Measurements from ENCODE around the gene OR2A7. TPM values are rescaled to one million over a fixed set of nuclear protein-coding genes. Genes with fewer than 3 reads are reported as not detected.
"Not testable (repeated sequence)": the region's sequence is repeated elsewhere in the genome, so short reads cannot be mapped to it uniquely, and the experiment has no call there.

OR2A7 gene
- total RNA-seq, 6 experiments from 2014 or later: not detected

DNA sequence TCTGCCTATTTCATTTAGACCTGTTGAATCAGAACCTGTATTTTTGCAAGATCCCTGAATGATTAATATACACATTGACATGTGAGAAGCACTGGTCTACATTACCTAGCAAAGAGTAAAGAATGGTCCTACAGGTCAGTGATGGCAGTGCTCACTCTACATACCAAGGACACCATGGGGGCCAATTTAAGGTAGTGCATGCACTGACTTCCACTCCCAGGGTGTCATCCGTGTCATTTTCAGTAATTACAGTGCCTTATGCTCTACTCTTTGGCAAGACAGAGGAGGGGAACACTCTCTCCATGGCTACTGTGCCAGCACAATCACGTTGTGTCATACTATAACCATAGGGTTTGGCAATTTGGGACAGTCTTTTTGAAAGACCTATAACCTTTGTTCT lies 19.2 kb downstream of the OR2A7 start:
- not testable (repeated sequence) for H3K27me3 Mint-ChIP-seq (ENCODE audit: insufficient read depth); H3K4me3 Mint-ChIP-seq; DNase-seq; H3K27ac Mint-ChIP-seq; H3K9me3 Mint-ChIP-seq; H3K4me1 Mint-ChIP-seq (ENCODE audit: low read depth); H3K36me3 Mint-ChIP-seq (ENCODE audit: low read depth)

DNA sequence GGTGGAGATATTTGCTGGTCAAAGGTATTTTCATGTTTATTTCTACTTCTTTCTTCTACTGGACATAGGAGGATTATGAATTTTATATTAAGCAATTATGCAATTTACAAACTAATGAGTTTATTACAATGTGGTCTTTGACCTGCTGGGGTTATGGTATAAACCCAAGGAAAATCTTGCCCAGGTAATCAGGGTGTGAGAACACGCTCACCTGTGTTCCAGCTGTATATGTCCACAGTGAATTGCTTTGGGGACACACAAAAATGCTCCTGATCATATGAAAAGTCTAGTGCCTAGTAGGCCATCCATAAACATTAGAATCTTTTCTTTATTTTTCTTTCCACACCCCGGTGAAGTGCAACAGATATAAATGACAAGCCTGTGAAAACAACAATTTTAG lies 25.2 kb downstream of the OR2A7 start, which contains the start of gene OR2A42:
Gene OR2A42 (minus strand): TSS at position 241 of the 400 bp plus-strand sequence. CDS start 6,762 bp downstream, outside the sequence.
- not testable (repeated sequence) for H3K9me3 Mint-ChIP-seq; H3K4me3 Mint-ChIP-seq; H3K27me3 Mint-ChIP-seq (ENCODE audit: insufficient read depth); DNase-seq; H3K27ac Mint-ChIP-seq; H3K36me3 Mint-ChIP-seq (ENCODE audit: low read depth); H3K4me1 Mint-ChIP-seq (ENCODE audit: low read depth)

DNA sequence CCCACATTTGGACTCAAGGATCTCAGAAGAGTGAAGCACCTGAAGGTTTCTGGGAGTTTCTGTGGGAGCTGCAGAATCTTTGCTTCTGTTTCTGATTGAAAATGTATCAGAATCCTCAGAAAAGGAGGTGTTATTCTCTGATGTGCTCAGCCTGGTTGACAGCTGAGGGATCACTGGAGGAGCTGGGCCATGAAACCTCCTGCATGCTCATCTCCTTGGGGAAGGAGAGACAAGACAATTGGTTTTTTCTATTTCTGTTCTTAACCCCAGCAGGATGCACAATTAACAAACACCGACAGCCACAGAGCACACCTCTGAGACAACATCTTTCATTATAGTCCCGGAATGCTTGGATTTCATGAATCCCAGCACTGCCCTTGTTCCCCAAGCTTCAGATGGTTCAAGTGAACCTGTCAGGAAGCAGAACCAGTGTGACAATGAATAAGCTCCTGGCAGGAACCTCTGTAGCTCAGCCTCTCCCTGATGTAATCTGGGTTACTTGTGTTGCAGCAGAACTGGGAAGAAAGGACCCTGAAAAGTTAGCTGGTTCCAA lies 26.0 kb downstream of the OR2A7 start:
- DNase-seq; H3K27ac Mint-ChIP-seq; H3K27me3 Mint-ChIP-seq (ENCODE audit: insufficient read depth): not testable (repeated sequence)

DNA sequence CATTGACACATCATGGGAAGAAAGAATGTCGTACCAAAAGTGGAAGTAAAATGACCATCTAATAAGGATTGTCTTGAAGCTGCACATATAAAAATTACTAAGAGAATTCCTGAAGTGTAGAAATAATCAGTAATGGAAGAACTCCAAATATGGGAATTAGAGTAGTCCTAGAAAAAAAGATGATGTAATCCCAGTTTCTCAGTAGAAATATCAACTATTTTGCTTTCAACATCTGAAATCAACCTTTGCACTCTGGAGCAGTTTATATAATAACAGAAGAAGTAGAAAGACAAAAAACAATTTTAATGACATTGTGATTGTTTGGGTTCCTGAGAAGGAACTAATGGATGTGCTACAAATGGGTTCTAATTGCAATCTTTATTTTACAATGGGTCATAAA lies 31.6 kb downstream of the OR2A7 start:
- not testable (repeated sequence) for H3K9me3 Mint-ChIP-seq; DNase-seq; H3K4me1 Mint-ChIP-seq (ENCODE audit: low read depth); H3K4me3 Mint-ChIP-seq; H3K27me3 Mint-ChIP-seq (ENCODE audit: insufficient read depth); H3K27ac Mint-ChIP-seq; H3K36me3 Mint-ChIP-seq (ENCODE audit: low read depth)

More for the DNA sequence above, 26.0 kb downstream of the OR2A7 start:
- not testable (repeated sequence) for H3K4me3 Mint-ChIP-seq; H3K4me1 Mint-ChIP-seq (ENCODE audit: low read depth); H3K36me3 Mint-ChIP-seq (ENCODE audit: low read depth); H3K9me3 Mint-ChIP-seq

DNA sequence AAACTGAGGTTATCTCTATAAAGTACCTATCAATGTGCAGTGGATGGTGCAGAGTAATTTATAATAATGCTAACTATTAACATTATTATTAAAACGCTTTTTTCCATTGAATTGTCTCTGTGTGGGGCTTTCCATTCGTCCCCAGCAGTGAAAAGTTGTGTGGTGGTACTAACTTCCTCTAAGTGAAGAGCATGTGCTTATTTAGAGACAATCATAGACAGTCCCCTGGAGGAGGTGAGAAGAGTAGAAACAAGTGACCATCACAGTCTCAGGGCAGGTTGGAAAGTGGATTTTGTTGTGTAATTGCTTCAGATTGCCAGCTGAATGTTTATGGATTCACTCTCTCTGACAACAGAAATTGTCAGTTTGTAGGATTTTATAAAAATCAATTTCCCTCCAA lies 33.6 kb downstream of the OR2A7 start:
- not testable (repeated sequence) for DNase-seq; H3K4me3 Mint-ChIP-seq; H3K27ac Mint-ChIP-seq; H3K27me3 Mint-ChIP-seq (ENCODE audit: insufficient read depth); H3K4me1 Mint-ChIP-seq (ENCODE audit: low read depth); H3K36me3 Mint-ChIP-seq (ENCODE audit: low read depth); H3K9me3 Mint-ChIP-seq

DNA sequence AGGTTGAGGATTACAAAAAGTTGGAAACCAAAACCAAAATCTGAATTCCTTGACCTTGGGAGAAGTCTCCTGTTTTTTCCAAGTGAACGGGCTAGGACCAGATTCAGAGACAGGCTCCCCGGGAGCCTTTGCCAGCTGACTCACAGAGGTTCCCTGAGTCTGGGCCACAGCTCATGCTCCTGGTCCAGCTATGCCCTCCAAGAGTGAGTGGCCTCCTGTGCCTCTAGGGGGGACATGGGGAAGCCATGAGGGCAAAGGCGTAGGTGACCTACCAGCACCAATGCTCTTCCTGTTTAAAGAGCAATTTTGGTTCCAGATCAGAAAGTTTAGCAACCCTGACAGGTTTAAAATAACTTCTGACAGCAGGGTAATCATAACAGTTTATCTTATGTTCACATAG lies 35.8 kb downstream of the OR2A7 start:
- H3K27ac Mint-ChIP-seq; H3K4me1 Mint-ChIP-seq (ENCODE audit: low read depth); H3K27me3 Mint-ChIP-seq (ENCODE audit: insufficient read depth); H3K4me3 Mint-ChIP-seq; DNase-seq; H3K9me3 Mint-ChIP-seq; H3K36me3 Mint-ChIP-seq (ENCODE audit: low read depth): not testable (repeated sequence)

DNA sequence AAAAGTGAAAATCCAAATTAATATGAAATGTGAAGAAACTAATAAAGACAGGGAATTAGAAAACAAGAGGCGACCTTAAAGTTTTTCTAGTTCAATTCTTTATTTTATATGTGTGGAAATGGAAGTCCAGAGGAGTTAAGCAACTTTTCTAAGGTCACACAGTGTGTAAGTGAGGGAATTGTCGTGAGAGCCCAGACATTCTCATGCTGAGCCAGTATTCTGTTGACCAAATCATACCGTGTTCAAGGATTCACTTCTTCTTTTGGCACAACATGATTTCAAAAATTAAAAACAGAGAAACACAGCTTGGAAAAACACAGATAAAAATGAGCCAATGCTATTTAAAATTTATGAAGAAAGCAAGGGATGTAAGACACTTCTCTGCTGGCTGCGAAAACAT lies 37.7 kb downstream of the OR2A7 start:
- not testable (repeated sequence) for H3K4me3 Mint-ChIP-seq; H3K4me1 Mint-ChIP-seq (ENCODE audit: low read depth); H3K9me3 Mint-ChIP-seq; H3K27me3 Mint-ChIP-seq (ENCODE audit: insufficient read depth); H3K36me3 Mint-ChIP-seq (ENCODE audit: low read depth); DNase-seq; H3K27ac Mint-ChIP-seq

DNA sequence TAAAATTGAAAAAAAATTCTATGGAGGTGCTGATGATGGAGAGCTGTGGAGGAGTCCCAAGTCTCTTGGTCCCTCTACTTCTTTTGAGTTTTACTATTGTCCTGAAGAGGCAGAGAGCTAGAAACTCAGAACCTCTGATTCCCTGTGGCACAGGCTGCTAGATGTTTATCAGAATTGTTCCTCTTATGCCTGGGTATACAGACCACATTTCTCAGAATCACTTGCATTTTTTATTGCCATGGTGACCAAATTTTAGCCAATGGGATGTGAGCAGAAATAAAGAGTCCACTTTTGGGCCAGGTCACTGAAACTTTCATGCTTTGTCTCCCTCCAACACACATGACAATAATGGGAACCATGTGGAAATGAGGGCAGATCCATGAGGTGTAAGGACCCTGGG lies 40.9 kb downstream of the OR2A7 start:
- not testable (repeated sequence) for H3K27me3 Mint-ChIP-seq (ENCODE audit: insufficient read depth); H3K27ac Mint-ChIP-seq; H3K36me3 Mint-ChIP-seq (ENCODE audit: low read depth); DNase-seq; H3K4me1 Mint-ChIP-seq (ENCODE audit: low read depth); H3K4me3 Mint-ChIP-seq; H3K9me3 Mint-ChIP-seq

DNA sequence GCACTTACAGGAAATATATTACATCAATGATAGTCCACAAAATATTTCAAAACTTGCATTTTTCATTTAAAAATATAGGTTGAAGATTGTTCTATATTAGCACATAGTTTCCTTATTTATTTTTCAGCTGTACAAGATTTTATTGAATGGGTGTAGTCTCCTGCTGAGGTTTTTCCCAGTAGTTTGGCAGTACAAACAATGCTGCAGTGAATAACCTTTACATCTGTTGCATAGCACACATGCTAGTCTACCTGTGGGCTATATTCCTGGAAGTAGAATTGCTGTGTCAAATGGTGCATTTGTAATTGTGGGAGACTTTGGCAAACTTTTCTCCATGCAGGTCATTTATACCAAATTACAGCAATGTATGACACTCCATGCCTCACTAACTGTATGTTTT lies 44.1 kb downstream of the OR2A7 start:
- not testable (repeated sequence) for H3K27me3 Mint-ChIP-seq (ENCODE audit: insufficient read depth); H3K4me1 Mint-ChIP-seq (ENCODE audit: low read depth); H3K36me3 Mint-ChIP-seq (ENCODE audit: low read depth); H3K9me3 Mint-ChIP-seq; DNase-seq; H3K4me3 Mint-ChIP-seq; H3K27ac Mint-ChIP-seq

DNA sequence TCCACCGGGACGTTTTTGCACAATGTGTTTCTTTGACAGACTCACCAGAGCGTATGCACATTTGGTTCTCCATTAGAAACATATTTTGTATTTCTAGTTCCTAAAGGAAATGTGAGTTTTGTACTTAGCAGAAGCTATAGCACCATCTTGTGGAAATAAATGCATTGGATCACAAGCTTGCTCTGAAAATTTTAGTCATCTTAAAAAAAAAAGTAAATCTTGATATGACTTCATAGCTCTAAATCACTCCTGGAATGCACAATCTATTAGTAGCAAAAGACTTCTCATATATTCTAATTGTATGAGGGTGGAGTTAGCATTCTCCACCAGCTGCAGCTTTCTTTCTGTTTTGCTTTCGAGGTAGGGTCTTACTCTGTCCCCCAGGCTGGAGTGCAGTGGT lies 45.4 kb downstream of the OR2A7 start:
- H3K36me3 Mint-ChIP-seq (ENCODE audit: low read depth); H3K27me3 Mint-ChIP-seq (ENCODE audit: insufficient read depth); H3K27ac Mint-ChIP-seq; H3K9me3 Mint-ChIP-seq; H3K4me3 Mint-ChIP-seq; H3K4me1 Mint-ChIP-seq (ENCODE audit: low read depth); DNase-seq: not testable (repeated sequence)

DNA sequence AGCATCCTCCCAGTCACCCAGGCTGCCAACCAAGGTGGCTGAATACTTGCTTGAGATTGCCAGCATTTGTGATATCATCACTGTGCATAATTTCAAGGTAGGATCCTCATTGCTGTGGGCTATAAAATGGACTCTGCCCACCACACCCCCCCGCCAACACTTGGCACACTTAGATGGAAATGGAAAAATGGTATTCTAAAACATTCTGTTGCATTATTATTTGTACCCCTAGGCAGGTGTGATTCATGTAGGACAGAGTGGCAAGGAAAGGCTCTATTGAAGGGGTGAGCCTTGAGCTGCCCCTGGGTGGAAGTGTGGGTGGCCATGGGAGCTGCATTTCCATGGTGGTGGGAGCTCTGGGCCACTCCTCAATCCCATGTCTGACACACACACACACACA lies 46.0 kb downstream of the OR2A7 start:
- DNase-seq; H3K27ac Mint-ChIP-seq; H3K27me3 Mint-ChIP-seq (ENCODE audit: insufficient read depth); H3K4me1 Mint-ChIP-seq (ENCODE audit: low read depth); H3K4me3 Mint-ChIP-seq; H3K9me3 Mint-ChIP-seq; H3K36me3 Mint-ChIP-seq (ENCODE audit: low read depth): not testable (repeated sequence)

DNA sequence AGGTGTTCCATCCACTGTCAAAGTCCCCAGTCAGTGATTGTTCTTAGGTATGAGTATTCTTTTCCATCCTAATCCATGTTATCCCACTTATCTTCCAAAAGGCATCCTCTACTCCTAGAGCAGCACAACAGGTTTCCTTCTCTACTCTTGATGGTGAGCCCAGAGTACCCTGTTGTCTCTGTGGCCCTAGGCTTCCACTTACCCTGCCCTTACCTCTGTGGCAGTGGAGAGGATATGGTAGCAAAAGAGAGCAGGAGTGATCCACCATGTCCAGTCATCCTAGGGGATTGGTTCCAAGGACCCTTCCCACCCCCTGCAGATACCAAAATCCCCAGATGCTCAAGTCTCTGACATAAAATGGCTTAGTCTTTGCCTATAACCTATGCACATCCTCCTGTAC lies 47.4 kb downstream of the OR2A7 start:
- not testable (repeated sequence) for DNase-seq; H3K9me3 Mint-ChIP-seq; H3K4me3 Mint-ChIP-seq; H3K27ac Mint-ChIP-seq; H3K4me1 Mint-ChIP-seq (ENCODE audit: low read depth); H3K36me3 Mint-ChIP-seq (ENCODE audit: low read depth); H3K27me3 Mint-ChIP-seq (ENCODE audit: insufficient read depth)

Data from HFFc6 (cell line).